Mesendoderm (in vitro differentiated cells): ENCODE measurements around the gene SYNE2.

Source experiments
- DNase-seq: peaks from one replicate; pipeline ENCODE4 v3.0.0; 2013
- H2AK5ac ChIP-seq: 2 replicates; pipeline ENCODE4 v1.6.1; 2013; ENCODE audit warnings: low read length, inconsistent platforms
- H2BK120ac ChIP-seq: 2 replicates; pipeline ENCODE4 v1.6.1; 2013; ENCODE audit warnings: low read depth, mild to moderate bottlenecking, low read length, moderate library complexity, mixed read lengths
- H2BK15ac ChIP-seq: replicated peaks from 2 replicates; pipeline ENCODE4 v1.6.1; 2013; ENCODE audit warnings: low read depth, mild to moderate bottlenecking, moderate library complexity
- H2BK5ac ChIP-seq: 2 replicates; pipeline ENCODE4 v1.6.1; 2013; ENCODE audit warnings: low read length, inconsistent platforms
- H3K18ac ChIP-seq: 2 replicates; pipeline ENCODE4 v1.6.1; 2013; ENCODE audit warnings: mild to moderate bottlenecking, low read length, mixed read lengths
- H3K23ac ChIP-seq: one replicate; pipeline ENCODE4 v1.6.1; 2013; ENCODE audit warnings: low read length
- H3K27ac ChIP-seq: 2 replicates; pipeline ENCODE4 v1.5.1; 2013; ENCODE audit warnings: low read depth, mild to moderate bottlenecking, inconsistent platforms, low read length, moderate library complexity
- H3K27me3 ChIP-seq: 2 replicates; pipeline ENCODE4 v1.6.1; 2013; ENCODE audit warnings: low read length, control low read depth, mild to moderate bottlenecking, inconsistent platforms; ENCODE audit not compliant: insufficient read depth, poor library complexity
- H3K36me3 ChIP-seq: 2 replicates; pipeline ENCODE4 v1.6.1; 2013; ENCODE audit warnings: low read length, inconsistent platforms; ENCODE audit not compliant: control insufficient read depth, insufficient read depth
- H3K4ac ChIP-seq: one replicate; pipeline ENCODE4 v1.6.1; 2013; ENCODE audit warnings: low read depth, mild to moderate bottlenecking, low read length, moderate library complexity
- H3K4me1 ChIP-seq: 2 replicates; pipeline ENCODE4 v1.6.1; 2013; ENCODE audit warnings: low read depth, low read length, inconsistent platforms; ENCODE audit not compliant: control insufficient read depth
- H3K4me2 ChIP-seq: 2 replicates; pipeline ENCODE4 v1.6.1; 2013; ENCODE audit warnings: low read length
- H3K4me3 ChIP-seq: 2 replicates; pipeline ENCODE4 v1.5.1; 2013; ENCODE audit warnings: mild to moderate bottlenecking, low read length
- H3K56ac ChIP-seq: one replicate; pipeline ENCODE4 v1.6.1; 2013; ENCODE audit warnings: low read length
- H3K79me1 ChIP-seq: 2 replicates; pipeline ENCODE4 v1.6.1; 2013; ENCODE audit warnings: low read length, inconsistent platforms
- H3K79me2 ChIP-seq: 2 replicates; pipeline ENCODE4 v1.6.1; 2013; ENCODE audit warnings: mild to moderate bottlenecking, low read length; ENCODE audit not compliant: control insufficient read depth, insufficient read depth
- H3K9ac ChIP-seq: 2 replicates; pipeline ENCODE4 v1.6.1; 2013; ENCODE audit warnings: low read length, inconsistent platforms
- H4K5ac ChIP-seq: one replicate; pipeline ENCODE4 v1.6.1; 2013; ENCODE audit warnings: low read length
- H4K8ac ChIP-seq: one replicate; pipeline ENCODE4 v1.6.1; 2013; ENCODE audit warnings: low read depth, mild to moderate bottlenecking, control low read depth, low read length, moderate library complexity
- WGBS: extraction: QIAGEN DNeasy Blood & Tissue Kit; methylation state at CpG from one replicate; pipeline ENCODE4 v1.1.7; 2013; ENCODE audit warnings: low lambda C conversion rate, missing lambda C conversion rate; ENCODE audit not compliant: insufficient coverage; ENCODE audit errors: extremely low coverage; 5-methylcytosine and 5-hydroxymethylcytosine counted together

Gene SYNE2

GRCh38 chr14:64225151-64225757 is 372.4 kb downstream of the SYNE2 start:
- Histone ChIP-seq H4K5ac (no peak overlapping the region), H3K27me3 (no peaks in the 10 kb centered on the region), H3K56ac (no peak overlapping the region), H3K4me2 (no peak overlapping the region), H3K23ac (no peak overlapping the region), H2BK120ac (no peak overlapping the region), H3K27ac (no peak overlapping the region), H2AK5ac (no peak overlapping the region), H3K36me3 (no peaks in the 10 kb centered on the region), H3K4me3 (no peak overlapping the region), H3K9ac (no peak overlapping the region), H3K4me1 (no peaks in the 10 kb centered on the region), H3K18ac (no peak overlapping the region), H3K79me2 (no peaks in the 10 kb centered on the region), H2BK15ac (no peak overlapping the region), H4K8ac (no peak overlapping the region), H3K79me1 (no peaks in the 10 kb centered on the region), H2BK5ac (no peak overlapping the region), H3K4ac (no peak overlapping the region)
- WGBS, result no CpG with 5 or more reads among the region's 10 CpGs
- no peak for DNase-seq

- DNase-seq, result no peak
- H3K36me3 ChIP-seq, result no peaks in the 10 kb centered on the region
These were observed 375.1 kb downstream of the SYNE2 start for GRCh38 chr14:64227856-64228255.

DNA sequence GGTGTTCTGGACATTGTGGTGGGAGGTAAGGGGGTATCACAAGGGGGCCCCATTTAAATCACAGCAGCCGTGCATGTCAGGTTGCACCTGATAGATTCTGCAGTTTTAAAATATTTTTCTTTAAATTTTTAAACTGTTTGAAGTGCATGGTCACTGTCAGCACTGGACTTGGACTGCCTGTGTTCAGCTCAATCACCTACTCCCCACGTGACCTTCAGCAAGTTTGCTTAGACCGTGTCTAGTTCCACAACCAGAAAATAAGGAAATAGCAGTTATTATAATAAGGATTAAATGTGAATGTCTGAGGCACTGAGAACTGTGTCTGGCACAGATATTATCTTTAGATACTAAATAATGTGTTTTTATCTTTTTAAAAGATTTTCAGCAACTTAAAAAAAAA is 376.7 kb downstream of the SYNE2 start:
- Histone ChIP-seq H3K27me3 (no peaks in the 10 kb centered on the region), H2BK5ac (no peak overlapping the region), H2AK5ac (no peak overlapping the region), H3K4me1 (no peaks in the 10 kb centered on the region), H3K79me2 (no peaks in the 10 kb centered on the region), H3K79me1 (no peaks in the 10 kb centered on the region), H3K27ac (no peak overlapping the region), H4K8ac (no peak overlapping the region), H3K23ac (no peak overlapping the region), H3K36me3 (no peaks in the 10 kb centered on the region), H3K4me2 (no peak overlapping the region), H2BK15ac (no peak overlapping the region), H4K5ac (no peak overlapping the region), H3K56ac (no peak overlapping the region), H3K9ac (no peak overlapping the region), H3K4me3 (no peak overlapping the region), H2BK120ac (no peak overlapping the region), H3K18ac (no peak overlapping the region), H3K4ac (no peak overlapping the region)
- DNase-seq, result no peak
- WGBS, result no CpG with 5 or more reads among the region's 3 CpGs

More at GRCh38 chr14:64227856-64228255, 375.1 kb downstream of the SYNE2 start:
- H3K79me2 ChIP-seq, result no peaks in the 10 kb centered on the region
- no CpG with 5 or more reads among the region's 1 CpG for WGBS
- H2BK120ac ChIP-seq, result no peak overlapping the region
- H3K23ac ChIP-seq, result no peak overlapping the region
- H4K8ac ChIP-seq, result no peak overlapping the region
- H3K4me1 ChIP-seq, result no peaks in the 10 kb centered on the region
- H3K56ac ChIP-seq, result no peak overlapping the region
- H3K9ac ChIP-seq, result no peak overlapping the region
- H3K4me2 ChIP-seq, result no peak overlapping the region
- H3K27ac ChIP-seq, result no peak overlapping the region
- H3K79me1 ChIP-seq, result no peaks in the 10 kb centered on the region
- H3K27me3 ChIP-seq, result no peaks in the 10 kb centered on the region
- no peak overlapping the region for H2AK5ac ChIP-seq
- no peak overlapping the region for H3K4ac ChIP-seq
- no peak overlapping the region for H2BK15ac ChIP-seq
- H4K5ac ChIP-seq, result no peak overlapping the region
- H3K4me3 ChIP-seq, result no peak overlapping the region
- no peak overlapping the region for H2BK5ac ChIP-seq
- no peak overlapping the region for H3K18ac ChIP-seq

- no peak overlapping the region for H3K27ac ChIP-seq
These were observed 379.5 kb downstream of the SYNE2 start for GRCh38 chr14:64232095-64232838.

GRCh38 chr14:64232944-64233343 is 380.1 kb downstream of the SYNE2 start:
- no peak overlapping the region for H3K4me3 ChIP-seq
- H4K8ac ChIP-seq, result no peak overlapping the region
- H2AK5ac ChIP-seq, result no peak overlapping the region
- no peaks in the 10 kb centered on the region for H3K79me2 ChIP-seq
- no peaks in the 10 kb centered on the region for H3K36me3 ChIP-seq
- H2BK5ac ChIP-seq, result no peak overlapping the region
- no peak overlapping the region for H3K23ac ChIP-seq
- no peak overlapping the region for H2BK15ac ChIP-seq
- no peak for DNase-seq
- H3K27ac ChIP-seq, result no peak overlapping the region
- H3K18ac ChIP-seq, result no peak overlapping the region
- H3K79me1 ChIP-seq, result no peaks in the 10 kb centered on the region
- WGBS, result no CpG with 5 or more reads among the region's 9 CpGs
- no peak overlapping the region for H3K56ac ChIP-seq
- no peak overlapping the region for H3K9ac ChIP-seq
- no peak overlapping the region for H4K5ac ChIP-seq
- H3K4me1 ChIP-seq, result no peaks in the 10 kb centered on the region
- H2BK120ac ChIP-seq, result no peak overlapping the region
- H3K27me3 ChIP-seq, result no peaks in the 10 kb centered on the region
- H3K4ac ChIP-seq, result no peak overlapping the region
- no peak overlapping the region for H3K4me2 ChIP-seq

More at GRCh38 chr14:64232095-64232838, 379.5 kb downstream of the SYNE2 start:
- H3K36me3 ChIP-seq, result no peaks in the 10 kb centered on the region
- H3K9ac ChIP-seq, result no peak overlapping the region
- no peak overlapping the region for H3K18ac ChIP-seq
- no peak overlapping the region for H3K56ac ChIP-seq
- no peak overlapping the region for H2AK5ac ChIP-seq
- H3K4me2 ChIP-seq, result no peak overlapping the region
- no CpG with 5 or more reads among the region's 9 CpGs for WGBS
- no peak overlapping the region for H2BK120ac ChIP-seq
- H3K4me1 ChIP-seq, result no peaks in the 10 kb centered on the region
- no peaks in the 10 kb centered on the region for H3K79me1 ChIP-seq
- H2BK15ac ChIP-seq, result no peak overlapping the region
- H3K79me2 ChIP-seq, result no peaks in the 10 kb centered on the region
- H2BK5ac ChIP-seq, result no peak overlapping the region
- no peak overlapping the region for H4K8ac ChIP-seq
- H3K27me3 ChIP-seq, result no peaks in the 10 kb centered on the region
- no peak for DNase-seq
- no peak overlapping the region for H4K5ac ChIP-seq
- no peak overlapping the region for H3K23ac ChIP-seq
- H3K4me3 ChIP-seq, result no peak overlapping the region
- no peak overlapping the region for H3K4ac ChIP-seq
